Rectal smooth muscle tissue (tissue), 1 donor: ENCODE results near the gene RNF39.
A peak's percentile ranks its signal among the peaks of the same experiment; 100 is the strongest.
"Not testable (repeated sequence)": the region's sequence is repeated elsewhere in the genome, so short reads cannot be mapped to it uniquely, and the experiment has no call there.

Source experiments
- H3K27ac ChIP-seq: one replicate; pipeline ENCODE4 v1.7.0; 2013; ENCODE audit warnings: low read depth, low read length, inconsistent platforms
- H3K27me3 ChIP-seq: one replicate; pipeline ENCODE4 v1.7.0; 2013; ENCODE audit warnings: low read length; ENCODE audit not compliant: control insufficient read depth, insufficient read depth
- H3K36me3 ChIP-seq: one replicate; pipeline ENCODE4 v1.7.0; 2013; ENCODE audit warnings: low read length; ENCODE audit not compliant: control insufficient read depth, insufficient read depth
- H3K4me1 ChIP-seq: one replicate; pipeline ENCODE4 v1.7.0; 2013; ENCODE audit warnings: low read length; ENCODE audit not compliant: control insufficient read depth, insufficient read depth
- H3K4me3 ChIP-seq: one replicate; pipeline ENCODE4 v1.7.0; 2013; ENCODE audit warnings: low read length
- H3K9ac ChIP-seq: one replicate; pipeline ENCODE4 v1.7.0; 2013; ENCODE audit warnings: low read length

The RNF39 gene

GRCh38 chr6:30075094-30075789 is at the start of gene RNF39:
Gene RNF39, minus strand, starts transcription at chr6:30075769. Its CDS starts 184 bp downstream, at chr6:30075585.
- Histone ChIP-seq H3K4me3 (peak within 1 kb of the TSS; percentile 46), H3K27me3 (peaks cover 23% of the 10 kb centered on the region), H3K36me3 (no peaks in the 10 kb centered on the region), H3K27ac (no peak within 1 kb of the TSS), H3K9ac (no peak within 1 kb of the TSS), H3K4me1 (peaks cover 2% of the 10 kb centered on the region)

- Histone ChIP-seq H3K27ac (no peak overlapping the region), H3K4me3 (no peak overlapping the region), H3K36me3 (no peaks in the 10 kb centered on the region), H3K9ac (no peak overlapping the region), H3K4me1 (no peaks in the 10 kb centered on the region), H3K27me3 (peaks cover 2% of the 10 kb centered on the region)
Observed at GRCh38 chr6:30122515-30122914, 46.9 kb upstream of the RNF39 start.

- no peak overlapping the region for H3K9ac ChIP-seq
Observed at GRCh38 chr6:30121446-30122366, 46.1 kb upstream of the RNF39 start.

GRCh38 chr6:30118691-30119090 is 43.1 kb upstream of the RNF39 start:
- not testable (repeated sequence) for H3K27ac ChIP-seq, H3K27me3 ChIP-seq, H3K36me3 ChIP-seq, H3K9ac ChIP-seq, H3K4me1 ChIP-seq, H3K4me3 ChIP-seq

More at GRCh38 chr6:30121446-30122366, 46.1 kb upstream of the RNF39 start:
- H3K27me3 ChIP-seq: no peaks in the 10 kb centered on the region
- no peak overlapping the region for H3K4me3 ChIP-seq
- H3K4me1 ChIP-seq: no peaks in the 10 kb centered on the region
- no peak overlapping the region for H3K27ac ChIP-seq
- no peaks in the 10 kb centered on the region for H3K36me3 ChIP-seq

GRCh38 chr6:30116724-30117123 is 41.2 kb upstream of the RNF39 start:
- no peak overlapping the region for H3K9ac ChIP-seq
- H3K27me3 ChIP-seq: no peaks in the 10 kb centered on the region
- no peaks in the 10 kb centered on the region for H3K4me1 ChIP-seq
- H3K27ac ChIP-seq: no peak overlapping the region
- H3K36me3 ChIP-seq: no peaks in the 10 kb centered on the region
- H3K4me3 ChIP-seq: no peak overlapping the region

GRCh38 chr6:30113841-30114240 is 38.3 kb upstream of the RNF39 start:
- H3K4me1 ChIP-seq: no peaks in the 10 kb centered on the region
- H3K9ac ChIP-seq: no peak overlapping the region
- H3K36me3 ChIP-seq: no peaks in the 10 kb centered on the region
- H3K4me3 ChIP-seq: no peak overlapping the region
- no peaks in the 10 kb centered on the region for H3K27me3 ChIP-seq
- H3K27ac ChIP-seq: no peak overlapping the region

- Histone ChIP-seq H3K27me3 (no peaks in the 10 kb centered on the region), H3K36me3 (no peaks in the 10 kb centered on the region), H3K4me1 (no peaks in the 10 kb centered on the region), H3K27ac (no peak within 1 kb of the TSS), H3K9ac (no peak within 1 kb of the TSS), H3K4me3 (no peak within 1 kb of the TSS)
Observed at GRCh38 chr6:30113003-30113759, 37.6 kb upstream of the RNF39 start, which contains the start of gene TRIM31. Gene TRIM31, minus strand, starts transcription at chr6:30113090. Its CDS starts 285 bp downstream, at chr6:30112805.

- H3K4me3 ChIP-seq: no peak overlapping the region
- no peak overlapping the region for H3K27ac ChIP-seq
- no peaks in the 10 kb centered on the region for H3K4me1 ChIP-seq
- H3K27me3 ChIP-seq: no peaks in the 10 kb centered on the region
- no peak overlapping the region for H3K9ac ChIP-seq
- no peaks in the 10 kb centered on the region for H3K36me3 ChIP-seq
Observed at GRCh38 chr6:30112402-30112994, 36.9 kb upstream of the RNF39 start.

- Histone ChIP-seq H3K4me1 (no peaks in the 10 kb centered on the region), H3K9ac (no peak overlapping the region), H3K27ac (no peak overlapping the region), H3K27me3 (no peaks in the 10 kb centered on the region), H3K4me3 (no peak overlapping the region), H3K36me3 (no peaks in the 10 kb centered on the region)
Observed at GRCh38 chr6:30111266-30111856, 35.8 kb upstream of the RNF39 start.

GRCh38 chr6:30104661-30105060 is 29.1 kb upstream of the RNF39 start:
- H3K9ac ChIP-seq: no peak overlapping the region
- peaks cover 7% of the 10 kb centered on the region for H3K4me1 ChIP-seq
- H3K27ac ChIP-seq: no peak overlapping the region
- H3K27me3 ChIP-seq: peaks cover 8% of the 10 kb centered on the region
- no peaks in the 10 kb centered on the region for H3K36me3 ChIP-seq
- H3K4me3 ChIP-seq: no peak overlapping the region

- Histone ChIP-seq H3K27ac (no peak overlapping the region), H3K4me3 (peak overlapping the region; percentile 55), H3K27me3 (peaks cover 11% of the 10 kb centered on the region), H3K36me3 (no peaks in the 10 kb centered on the region), H3K9ac (no peak overlapping the region), H3K4me1 (peaks cover 7% of the 10 kb centered on the region)
Observed at GRCh38 chr6:30103872-30104179, 28.3 kb upstream of the RNF39 start.
